ENCODE results near the gene PMS1. TPM values are rescaled to one million over a fixed set of nuclear protein-coding genes. Genes with fewer than 3 reads are reported as not detected.

PMS1 gene
- total RNA-seq, 4 donors from 2014 or later, result 6.3 to 15.4 (median 13.2) TPM

- no peaks in the 10 kb centered on the region for H3K27me3 ChIP-seq
- DNase-seq, result no peak
- H3K9me3 ChIP-seq, result no peaks in the 10 kb centered on the region
- no peaks in the 10 kb centered on the region for H3K4me1 ChIP-seq
- H3K27ac ChIP-seq, result no peak overlapping the region
- TF ChIP-seq POLR2A (IDR thresholded peaks at IDR 0.05), result no peak
- TF ChIP-seq CTCF (IDR thresholded peaks at IDR 0.05), result no peak
- H3K4me3 ChIP-seq, result no peak overlapping the region
- H3K36me3 ChIP-seq, result peaks cover 0 to 20% (median 0%) of the 10 kb centered on the region in 3 donors
- intact Hi-C loops (cut with DNase I), result no loop called here
Observed at GRCh38 chr2:189860161-189860560, 75.9 kb downstream of the PMS1 start.

- intact Hi-C loops (cut with DNase I), result no loop called here
Observed at GRCh38 chr2:189862751-189863150, 78.5 kb downstream of the PMS1 start.

GRCh38 chr2:189865826-189866225 lies 81.6 kb downstream of the PMS1 start:
- TF ChIP-seq CTCF (IDR thresholded peaks at IDR 0.05) (no peak), POLR2A (IDR thresholded peaks at IDR 0.05) (no peak)
- Histone ChIP-seq H3K4me3 (no peak overlapping the region), H3K4me1 (no peaks in the 10 kb centered on the region), H3K27me3 (no peaks in the 10 kb centered on the region), H3K36me3 (peaks cover 0 to 23% (median 0%) of the 10 kb centered on the region in 3 donors), H3K9me3 (no peaks in the 10 kb centered on the region), H3K27ac (no peak overlapping the region)
- WGBS, 2 donors, result 85 to 91% methylated on average over 1 of the region's 1 CpG
- DNase-seq, result no peak
- intact Hi-C loops (cut with DNase I), result no loop called here

More at GRCh38 chr2:189862751-189863150, 78.5 kb downstream of the PMS1 start:
- H3K9me3 ChIP-seq, result no peaks in the 10 kb centered on the region
- no peak overlapping the region for H3K27ac ChIP-seq
- TF ChIP-seq POLR2A (IDR thresholded peaks at IDR 0.05) (no peak), CTCF (IDR thresholded peaks at IDR 0.05) (no peak)
- WGBS, 2 donors, result 80 to 100% methylated on average over 1 of the region's 1 CpG
- peaks cover 0 to 23% (median 0%) of the 10 kb centered on the region in 3 donors for H3K36me3 ChIP-seq
- no peaks in the 10 kb centered on the region for H3K4me1 ChIP-seq
- H3K4me3 ChIP-seq, result no peak overlapping the region
- no peak for DNase-seq
- H3K27me3 ChIP-seq, result no peaks in the 10 kb centered on the region

- no peaks in the 10 kb centered on the region for H3K4me1 ChIP-seq
- TF ChIP-seq POLR2A (IDR thresholded peaks at IDR 0.05), result no peak
- TF ChIP-seq CTCF (IDR thresholded peaks at IDR 0.05), result no peak
- no peak overlapping the region for H3K27ac ChIP-seq
- no peaks in the 10 kb centered on the region for H3K9me3 ChIP-seq
- no peaks in the 10 kb centered on the region for H3K27me3 ChIP-seq
- DNase-seq, result no peak
- intact Hi-C loops (cut with DNase I), result no loop called here
- peaks cover 0 to 22% (median 0%) of the 10 kb centered on the region in 3 donors for H3K36me3 ChIP-seq
- WGBS, 2 donors, result 95 to 100% methylated on average over 1 of the region's 1 CpG
- no peak overlapping the region for H3K4me3 ChIP-seq
Observed at GRCh38 chr2:189866296-189866695, 82.0 kb downstream of the PMS1 start.

GRCh38 chr2:189868896-189869295 lies 84.6 kb downstream of the PMS1 start:
- intact Hi-C loops (cut with DNase I), result no loop called here
- H3K27ac ChIP-seq, result no peak overlapping the region
- H3K36me3 ChIP-seq, result peaks cover 0 to 28% (median 0%) of the 10 kb centered on the region in 3 donors
- no peak for DNase-seq
- H3K9me3 ChIP-seq, result no peaks in the 10 kb centered on the region
- H3K4me3 ChIP-seq, result no peak overlapping the region
- no peak for TF ChIP-seq CTCF (IDR thresholded peaks at IDR 0.05)
- no peak for TF ChIP-seq POLR2A (IDR thresholded peaks at IDR 0.05)
- no peaks in the 10 kb centered on the region for H3K27me3 ChIP-seq
- no peaks in the 10 kb centered on the region for H3K4me1 ChIP-seq

Data from esophagus squamous epithelium (tissue), 5 donors.